Erythroblast (primary cell): ENCODE measurements around the gene AUTS2.

Source experiments
- DNase-seq, 2 experiments: peaks; one replicate each; lab custom pipeline; 2025; lab: John Stamatoyannopoulos, UW
- GATA1 ChIP-seq: IDR thresholded peaks from 2 replicates; pipeline ENCODE4 v1.6.1; 2011; ENCODE audit warnings: low read depth, mild to moderate bottlenecking, control low read depth, low read length, moderate library complexity
- POLR2A ChIP-seq: IDR thresholded peaks from 2 replicates; pipeline ENCODE4 v1.6.1; 2011; ENCODE audit warnings: mild to moderate bottlenecking, low read length

AUTS2 gene

DNA sequence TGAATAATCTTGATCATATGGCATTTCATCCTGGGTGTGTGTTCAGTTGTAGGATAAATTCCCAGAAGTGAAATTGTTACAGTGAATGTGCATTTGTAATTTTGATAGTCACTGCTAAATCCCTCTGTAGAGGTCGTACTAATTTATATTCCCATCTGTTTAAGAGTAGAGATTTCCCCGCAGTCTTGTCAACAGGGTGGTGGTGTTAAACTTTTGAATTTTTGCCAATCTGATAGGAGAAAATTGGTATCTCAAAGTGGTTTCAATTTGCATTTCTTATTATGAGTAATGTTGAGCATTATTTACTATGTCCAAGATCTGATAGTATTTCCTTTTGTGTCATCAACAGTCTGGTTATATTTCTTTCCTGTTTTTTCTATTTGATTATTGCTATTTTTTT lies 101.7 kb downstream of the AUTS2 start:
- DNase-seq, result no peak
- TF ChIP-seq GATA1 (no peak), POLR2A (no peak)

DNA sequence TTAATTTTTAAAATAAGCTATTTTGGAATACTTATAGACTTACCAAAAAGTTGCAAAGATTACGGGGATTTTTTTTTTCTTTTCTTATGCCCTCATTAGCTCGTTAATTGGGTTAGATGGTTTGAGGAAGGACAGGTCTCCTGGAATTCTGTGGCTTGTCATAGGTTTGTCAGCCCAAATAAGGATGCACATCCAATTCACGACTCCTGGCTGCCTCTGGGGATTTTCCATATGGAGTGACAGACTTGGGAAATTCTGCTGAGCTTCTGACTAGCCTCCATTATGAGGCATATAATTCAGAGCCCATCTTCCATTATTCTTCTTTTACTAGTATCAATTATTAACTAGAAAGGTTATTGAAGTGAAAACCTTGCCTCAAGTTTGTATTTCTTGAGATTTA lies 102.1 kb downstream of the AUTS2 start:
- no peak for TF ChIP-seq POLR2A
- TF ChIP-seq GATA1, result no peak
- no peak for DNase-seq

DNA sequence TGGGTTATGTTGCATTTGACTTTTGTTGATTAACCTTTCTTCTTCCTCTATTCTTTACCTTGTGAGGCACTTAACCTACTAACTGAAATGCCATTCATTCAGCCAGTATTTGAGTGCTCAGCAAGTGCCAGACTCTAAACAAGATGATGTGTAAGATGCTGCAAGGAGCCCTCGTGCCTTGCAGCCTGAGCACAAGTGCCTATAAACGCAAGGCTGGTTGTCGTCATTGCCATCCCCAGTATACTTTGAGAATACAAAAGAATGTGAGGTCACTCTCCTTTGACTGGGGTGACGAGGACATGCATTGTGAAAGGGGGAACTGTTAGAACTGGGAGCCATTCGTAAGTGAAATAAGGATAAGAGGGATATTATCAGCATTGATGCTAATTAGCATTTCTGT lies 103.0 kb downstream of the AUTS2 start:
- DNase-seq, result no peak

DNA sequence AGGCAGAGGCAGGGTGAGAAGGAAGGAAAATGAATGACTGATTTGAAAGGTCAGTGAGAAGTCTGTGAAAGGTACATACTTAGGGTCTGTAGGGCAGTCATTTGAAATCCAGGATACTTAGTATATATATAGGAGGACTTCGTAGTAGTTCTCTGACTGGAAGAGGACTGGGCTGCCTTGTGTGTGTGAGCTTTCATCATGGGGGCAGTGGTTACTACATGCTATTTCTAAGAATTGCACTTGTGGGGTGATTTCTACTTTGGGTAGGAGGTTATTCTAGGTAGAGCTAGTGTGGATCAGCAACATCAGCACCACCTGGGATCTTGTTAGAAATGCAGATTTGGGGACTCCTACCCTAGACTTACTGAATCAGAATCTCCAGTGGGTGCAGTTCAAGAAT lies 104.1 kb downstream of the AUTS2 start:
- TF ChIP-seq POLR2A (no peak), GATA1 (no peak)
- DNase-seq, result no peak

More for the DNA sequence above, 103.0 kb downstream of the AUTS2 start:
- TF ChIP-seq GATA1, result no peak

DNA sequence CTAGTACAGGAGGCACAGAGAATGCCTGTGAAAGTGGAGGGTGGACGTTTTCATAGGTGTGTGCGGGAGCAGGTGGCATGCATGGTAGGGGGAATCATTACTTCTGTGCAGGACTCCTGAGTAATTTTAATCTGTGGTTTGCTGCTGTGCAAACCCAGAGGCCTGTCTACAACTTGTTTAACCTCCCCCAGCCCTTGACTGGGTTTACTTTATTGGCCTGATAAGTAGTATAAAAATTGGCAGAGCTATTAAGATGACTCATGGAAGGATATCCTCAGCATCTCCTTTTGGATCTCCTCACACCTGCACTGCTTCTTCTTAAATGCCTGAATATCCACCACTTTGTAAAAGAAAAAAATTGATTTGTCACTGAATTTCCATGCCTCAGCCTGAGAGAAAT lies 104.8 kb downstream of the AUTS2 start:
- no peak for DNase-seq
- no peak for TF ChIP-seq POLR2A
- no peak for TF ChIP-seq GATA1

DNA sequence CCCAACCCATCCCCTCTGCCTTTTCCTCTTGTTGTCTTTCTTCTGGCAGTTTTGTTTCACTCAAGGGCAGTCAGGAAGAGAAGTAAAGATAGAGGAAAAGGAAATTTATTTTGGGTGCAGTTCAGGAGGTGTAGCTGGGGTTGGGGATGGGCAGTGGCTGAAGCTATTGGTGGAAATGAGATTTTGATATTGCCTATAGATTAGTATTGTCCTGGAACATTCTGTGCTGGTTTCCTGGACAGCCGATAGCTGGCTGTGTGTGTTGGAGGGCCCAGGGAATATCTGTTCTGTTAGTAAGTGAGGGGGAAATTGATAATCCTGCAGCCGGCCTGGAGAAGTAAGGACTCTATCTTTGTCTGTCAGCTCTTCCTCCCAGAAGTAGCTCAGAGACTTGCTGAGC lies 107.8 kb downstream of the AUTS2 start:
- TF ChIP-seq GATA1, result no peak
- no peak for TF ChIP-seq POLR2A
- DNase-seq, result no peak

DNA sequence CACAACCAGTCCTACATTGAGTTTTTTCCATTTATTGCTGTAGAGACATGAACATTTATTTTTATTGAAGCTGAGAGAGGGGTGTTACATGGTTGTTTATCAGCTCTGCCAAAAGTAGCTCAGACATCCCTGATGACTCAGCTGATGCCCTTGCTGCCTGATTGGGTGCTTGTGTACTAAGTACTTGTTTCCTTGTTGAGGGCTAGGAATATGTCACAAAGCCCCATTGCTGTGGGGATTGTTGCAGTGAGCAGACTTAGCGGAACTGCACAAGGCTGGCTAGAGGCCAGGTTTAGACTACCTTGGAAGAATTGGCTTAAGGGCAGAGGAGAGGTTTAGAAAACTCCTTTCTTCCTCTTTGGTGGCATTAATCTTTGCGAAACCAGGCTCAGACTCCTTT lies 110.6 kb downstream of the AUTS2 start:
- peak; percentile 4 to 39 for DNase-seq
- TF ChIP-seq GATA1, result no peak
- no peak for TF ChIP-seq POLR2A

DNA sequence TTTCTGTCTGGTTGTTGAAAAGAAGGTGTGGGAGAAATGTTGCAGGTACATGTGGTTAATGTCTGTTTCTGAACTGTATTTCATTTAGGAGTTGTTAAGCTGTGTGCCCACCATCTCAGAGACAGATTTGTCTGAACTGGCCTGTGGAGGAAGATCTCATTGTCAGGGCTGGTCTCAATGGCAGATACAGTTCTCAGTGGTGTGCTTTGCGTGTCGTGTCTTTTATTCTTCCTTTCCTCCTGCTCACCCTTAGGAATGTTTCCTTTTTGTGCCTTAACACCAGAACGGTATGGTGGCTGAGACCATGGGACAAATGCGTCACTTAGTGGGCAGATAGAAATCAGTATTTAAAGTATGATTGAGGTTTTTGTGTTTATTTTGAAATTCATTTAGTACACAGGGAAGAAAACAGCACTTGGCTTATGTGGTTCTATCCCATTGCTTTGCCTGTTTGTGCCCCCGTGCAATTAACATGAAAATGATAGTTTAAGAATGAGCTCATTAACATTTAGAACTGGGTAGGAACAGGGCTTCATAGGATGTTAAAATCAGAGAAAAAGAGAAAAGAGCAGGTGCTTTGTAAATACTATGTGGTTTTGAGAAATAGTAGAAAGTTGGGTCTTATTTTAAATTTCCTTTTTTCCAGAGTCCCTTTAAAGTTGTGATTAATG lies 112.6 kb downstream of the AUTS2 start:
- TF ChIP-seq GATA1 (no peak), POLR2A (no peak)
- no peak for DNase-seq

DNA sequence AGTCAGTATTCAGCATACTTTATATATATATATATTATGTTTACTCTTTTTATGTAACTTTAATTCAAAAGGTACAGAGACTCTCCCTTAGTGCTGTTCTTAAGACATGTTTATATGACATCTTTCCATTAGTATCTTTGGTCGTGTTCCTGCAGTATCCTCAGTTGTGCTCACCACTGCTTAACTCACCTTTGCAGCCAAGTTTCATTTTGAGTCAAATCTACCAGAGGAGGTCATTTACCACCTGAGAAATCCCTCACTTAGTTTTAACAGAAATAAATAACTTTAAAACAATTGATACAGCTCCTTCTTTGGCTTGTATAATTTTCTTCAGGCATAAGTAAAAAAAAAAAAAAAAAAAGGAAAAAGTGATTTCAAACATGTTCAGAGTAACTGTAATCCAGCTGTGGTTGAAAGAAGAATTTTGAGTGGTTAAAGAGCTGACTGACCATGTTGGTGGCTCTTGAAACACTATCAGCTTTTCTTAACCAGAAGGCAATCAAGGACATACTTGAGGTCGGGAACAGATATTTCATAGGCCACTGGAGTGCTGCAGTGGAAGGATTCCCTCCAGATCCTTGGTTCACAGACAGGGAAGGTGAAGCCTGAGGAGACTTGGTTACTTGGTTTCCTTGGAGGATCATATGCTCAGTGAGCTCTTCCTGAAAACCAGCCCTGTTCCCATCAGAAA lies 116.8 kb downstream of the AUTS2 start:
- TF ChIP-seq POLR2A (no peak), GATA1 (no peak)
- DNase-seq, result no peak

DNA sequence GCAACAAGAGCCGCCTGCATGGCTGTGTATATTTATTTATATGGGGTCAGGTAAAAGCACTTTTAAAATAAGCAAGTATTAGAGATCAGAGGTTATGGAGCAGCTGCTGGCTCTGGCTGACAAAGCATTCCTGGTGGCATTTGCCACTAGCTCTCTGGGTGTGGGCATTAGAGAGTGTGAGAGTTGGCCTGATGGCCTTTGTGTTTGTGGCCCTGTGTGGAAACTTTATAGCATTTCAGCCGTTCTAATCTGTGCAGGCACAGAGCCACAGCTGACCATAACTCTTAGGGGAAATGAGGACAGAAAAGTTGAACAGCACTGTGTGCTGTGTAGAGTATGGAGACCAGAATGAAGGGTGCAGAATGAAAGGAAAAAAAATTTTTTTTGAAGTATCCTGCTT lies 118.9 kb downstream of the AUTS2 start:
- no peak for DNase-seq
- TF ChIP-seq GATA1, result no peak
- no peak for TF ChIP-seq POLR2A

DNA sequence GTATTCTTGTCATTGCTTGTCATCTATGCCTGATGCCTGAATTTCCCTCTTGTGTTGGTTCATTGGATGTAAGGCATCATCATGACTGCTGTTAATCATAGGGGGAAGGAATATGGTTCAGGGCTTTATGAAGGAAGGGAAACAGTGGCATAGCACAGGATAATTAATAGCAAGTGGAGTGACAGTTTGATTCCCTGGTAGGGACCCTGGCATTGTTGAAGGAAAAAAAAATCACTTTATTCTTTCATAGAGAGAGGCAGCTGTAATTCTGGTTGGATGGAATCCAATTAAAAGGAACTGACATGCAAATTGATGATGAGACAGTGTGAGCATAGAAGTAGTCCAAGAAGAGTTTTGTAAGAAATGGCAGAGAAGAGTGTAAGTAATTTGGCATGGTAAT lies 121.4 kb downstream of the AUTS2 start:
- TF ChIP-seq POLR2A (no peak), GATA1 (no peak)

DNA sequence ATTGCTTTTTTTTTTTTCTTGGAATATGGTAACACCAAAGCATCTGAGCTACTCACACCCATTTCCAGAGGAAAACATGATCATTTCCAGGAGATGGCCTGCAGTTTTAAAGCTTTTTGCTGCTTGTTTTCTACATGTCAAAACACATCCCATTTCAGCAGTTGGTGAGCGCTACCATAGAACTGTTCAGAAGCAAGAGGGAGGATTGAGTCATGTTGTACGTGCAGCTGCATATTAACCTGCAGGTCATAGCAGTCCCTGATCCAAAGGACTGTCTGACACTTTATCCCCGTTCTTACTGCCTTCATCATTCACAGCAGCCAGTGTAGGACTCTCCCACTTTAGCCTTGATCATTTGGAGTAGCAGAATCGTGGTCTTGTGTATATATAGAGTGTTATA lies 124.6 kb downstream of the AUTS2 start:
- TF ChIP-seq GATA1 (no peak), POLR2A (no peak)
- no peak for DNase-seq

More for the DNA sequence above, 121.4 kb downstream of the AUTS2 start:
- DNase-seq, result no peak

DNA sequence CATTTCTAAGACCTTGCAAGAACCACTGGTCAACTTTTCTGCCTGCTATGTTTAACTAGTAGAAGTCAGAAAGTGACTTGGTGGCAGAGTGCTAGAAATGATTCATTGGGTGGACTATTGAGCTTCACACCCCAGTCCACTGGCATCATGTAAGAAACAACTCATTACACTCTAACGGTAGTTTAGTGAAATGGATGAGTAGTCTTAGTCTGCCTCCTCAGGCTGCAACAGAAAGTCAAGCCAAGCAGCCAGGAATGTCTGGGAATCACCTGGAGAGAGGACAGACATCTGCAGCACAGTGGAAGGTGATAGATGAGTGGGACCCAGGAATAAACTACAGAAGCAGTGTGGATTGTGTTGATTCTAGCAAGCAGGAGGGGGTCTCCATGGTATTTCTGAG lies 125.4 kb downstream of the AUTS2 start:
- DNase-seq, result no peak
- no peak for TF ChIP-seq GATA1
- TF ChIP-seq POLR2A, result no peak

DNA sequence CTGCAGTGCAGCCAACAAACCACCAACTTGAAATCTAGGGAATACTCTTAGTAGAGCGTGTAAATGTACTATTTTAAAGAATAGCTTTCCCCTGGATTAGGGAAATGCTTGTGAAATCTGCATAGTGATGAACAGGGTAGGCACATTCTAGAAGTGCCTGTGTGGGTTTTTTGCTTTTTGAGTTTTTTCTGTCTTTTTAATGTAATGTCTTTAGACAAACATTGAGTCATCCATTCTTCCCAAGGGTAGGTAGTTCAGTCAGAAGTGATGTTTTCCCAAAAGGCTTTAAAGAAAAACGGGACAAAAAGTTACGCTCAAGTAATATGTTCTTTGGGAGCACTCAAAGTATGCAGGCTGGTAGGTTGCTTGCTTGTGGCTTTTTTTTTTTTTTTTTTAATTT lies 130.0 kb downstream of the AUTS2 start:
- TF ChIP-seq POLR2A, result no peak
- TF ChIP-seq GATA1, result no peak
- no peak for DNase-seq

DNA sequence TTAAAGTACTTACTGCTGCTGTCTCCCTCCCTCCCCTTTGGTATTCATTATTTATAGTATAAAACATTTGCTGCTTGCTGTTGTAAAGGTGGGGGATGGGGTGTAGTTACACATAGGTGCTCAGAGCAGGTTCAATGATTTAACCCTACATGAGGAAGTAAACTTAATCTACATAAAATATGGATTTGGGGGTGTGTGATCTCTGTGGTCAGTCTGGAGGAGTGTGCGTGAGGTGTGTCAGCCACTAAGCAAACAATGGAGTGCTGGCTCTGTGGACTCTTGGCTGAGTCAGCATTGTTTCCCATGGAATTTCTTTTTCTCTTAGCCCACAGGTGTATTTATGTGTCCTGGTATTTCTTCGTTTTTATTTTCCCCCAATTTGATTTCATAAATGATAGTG lies 133.9 kb downstream of the AUTS2 start:
- TF ChIP-seq POLR2A (no peak), GATA1 (no peak)
- no peak for DNase-seq
